GM11168 (cell line): ENCODE results near the gene FBXL17.

Experiments used
- in situ Hi-C: fragments of 300-500 bp; cut with MboI; formaldehyde crosslinking; loops from one replicate; pipeline ENCODE4 v1.12.0; 2022; ENCODE audit warnings: low sequenced_read_pairs; ENCODE audit not compliant: unreplicated experiment

FBXL17 gene

DNA sequence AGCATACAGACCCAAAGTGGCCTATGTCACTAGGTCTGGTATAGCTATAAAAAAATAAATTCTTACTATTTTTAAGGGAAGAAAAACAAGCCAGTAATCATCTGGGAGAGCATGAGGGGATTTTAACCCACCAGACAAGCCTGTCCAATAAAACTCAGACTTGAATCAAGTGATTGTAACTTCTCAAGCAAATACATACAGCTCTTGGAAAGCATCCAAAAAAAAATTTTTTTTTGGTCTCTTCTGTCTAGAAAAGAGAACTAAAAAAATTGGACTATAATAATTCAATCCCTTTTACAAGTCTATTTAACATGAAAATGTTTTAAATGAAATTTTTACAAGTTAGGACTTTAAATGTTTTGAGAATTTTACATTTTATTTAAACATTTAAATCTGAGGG, 61.7 kb downstream of the FBXL17 start:
- in situ Hi-C loops, result no loop called here

- in situ Hi-C loops, result no loop called here
These were observed 66.1 kb downstream of the FBXL17 start for GRCh38 chr5:108315829-108316228.

GRCh38 chr5:108312258-108312657, 69.6 kb downstream of the FBXL17 start:
- in situ Hi-C loops, result no loop called here

DNA sequence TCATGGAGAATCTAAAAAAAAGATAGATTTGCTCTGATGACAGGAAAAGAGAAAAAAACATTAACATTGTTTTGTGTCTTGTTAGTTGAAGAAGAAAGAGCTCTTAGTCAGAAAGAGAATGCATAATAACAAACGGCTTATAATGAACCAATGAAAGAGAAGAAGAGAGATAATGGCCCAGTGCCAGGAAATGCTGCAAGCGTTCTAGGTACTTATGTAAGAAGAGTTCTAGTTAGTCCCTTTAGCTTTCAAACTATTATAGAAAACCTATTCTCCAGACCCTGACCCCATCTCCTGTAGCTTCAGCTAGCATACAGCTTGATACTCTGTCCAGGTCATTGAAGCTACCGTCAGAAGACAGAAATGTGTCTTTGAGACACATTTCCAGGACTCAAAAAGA, 70.2 kb downstream of the FBXL17 start:
- in situ Hi-C loops, result no loop called here

GRCh38 chr5:108303611-108304010, 78.3 kb downstream of the FBXL17 start:
- in situ Hi-C loops, result no loop called here

DNA sequence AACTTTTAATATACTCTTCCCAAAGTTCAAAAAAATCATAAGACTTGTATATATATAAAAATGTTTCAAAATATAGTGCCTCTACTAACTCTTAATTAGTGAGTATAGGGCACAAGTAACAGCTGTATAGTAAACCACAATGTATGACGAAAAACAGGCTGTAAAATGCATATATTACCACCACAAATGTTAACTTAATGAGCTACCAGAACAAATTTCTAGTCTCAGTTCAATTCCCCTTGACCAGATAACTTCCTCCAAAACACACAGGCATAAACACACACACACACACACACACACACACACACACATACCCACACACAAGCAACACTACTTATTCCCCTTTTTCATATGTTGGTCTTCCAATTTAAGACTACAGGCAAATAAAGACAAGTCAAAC, 78.8 kb downstream of the FBXL17 start:
- in situ Hi-C loops, result no loop called here

DNA sequence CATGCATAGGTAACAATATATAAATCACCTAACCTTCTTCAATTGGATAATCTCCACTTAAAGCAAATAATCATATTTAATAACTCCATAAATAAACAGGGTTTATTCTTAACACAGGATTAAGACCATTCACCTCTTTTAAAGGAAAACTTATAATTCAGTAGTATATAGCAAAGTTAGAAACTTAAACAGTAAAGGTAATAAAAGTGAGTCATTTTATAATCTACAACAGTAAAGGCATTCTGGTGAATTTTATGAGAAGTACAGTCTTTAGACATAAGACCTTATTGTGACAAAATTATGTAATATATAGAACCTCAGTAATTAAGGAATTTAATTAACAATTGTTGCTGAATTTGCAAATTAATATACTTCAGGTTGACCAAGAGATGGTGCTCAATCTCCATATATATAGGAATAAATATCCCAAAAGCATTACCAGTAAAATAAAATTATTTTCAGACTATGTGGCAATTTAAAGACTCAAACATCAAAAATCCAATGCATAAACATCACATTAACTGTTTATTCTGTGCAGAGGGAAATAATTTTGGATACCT, 84.8 kb downstream of the FBXL17 start:
- in situ Hi-C loops, result no loop called here

DNA sequence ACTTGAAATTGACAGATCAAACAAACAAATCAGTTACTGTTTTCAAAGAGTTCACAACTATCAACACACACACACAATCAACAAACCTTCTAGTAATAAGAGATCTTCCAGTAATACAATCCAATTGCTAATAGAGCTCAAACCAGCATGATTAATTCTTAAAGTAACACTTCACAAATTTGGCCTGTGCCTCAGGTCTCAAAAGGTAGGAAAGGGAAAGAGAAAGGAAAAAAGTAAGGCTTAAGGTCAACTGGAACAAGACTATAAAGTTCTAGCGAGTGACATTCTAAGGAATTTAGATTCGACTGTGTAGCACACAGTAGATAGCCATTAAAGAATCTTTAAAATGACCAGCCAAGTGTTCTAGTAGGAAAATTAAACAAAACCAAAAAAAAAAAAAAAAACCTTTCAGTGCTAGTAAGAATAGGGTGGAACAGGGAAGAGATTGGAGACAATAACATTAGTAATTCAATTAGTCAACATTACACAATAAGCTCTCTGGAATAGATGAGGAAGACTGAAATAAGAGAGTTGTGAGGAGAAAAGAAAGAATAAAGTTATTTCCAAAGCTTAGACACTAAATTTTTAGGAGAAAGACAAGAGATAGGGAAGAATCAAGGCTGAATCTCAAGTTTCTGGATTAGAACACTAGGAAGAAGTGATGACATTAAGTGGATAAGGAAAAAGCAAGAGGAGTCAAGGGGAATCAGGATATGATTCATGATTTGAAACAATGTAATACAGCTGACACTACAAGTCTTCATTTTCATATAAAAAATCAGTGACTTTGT, 86.1 kb downstream of the FBXL17 start:
- in situ Hi-C loops, result no loop called here

- in situ Hi-C loops, result no loop called here
These were observed 100.8 kb downstream of the FBXL17 start for GRCh38 chr5:108280960-108281569.

DNA sequence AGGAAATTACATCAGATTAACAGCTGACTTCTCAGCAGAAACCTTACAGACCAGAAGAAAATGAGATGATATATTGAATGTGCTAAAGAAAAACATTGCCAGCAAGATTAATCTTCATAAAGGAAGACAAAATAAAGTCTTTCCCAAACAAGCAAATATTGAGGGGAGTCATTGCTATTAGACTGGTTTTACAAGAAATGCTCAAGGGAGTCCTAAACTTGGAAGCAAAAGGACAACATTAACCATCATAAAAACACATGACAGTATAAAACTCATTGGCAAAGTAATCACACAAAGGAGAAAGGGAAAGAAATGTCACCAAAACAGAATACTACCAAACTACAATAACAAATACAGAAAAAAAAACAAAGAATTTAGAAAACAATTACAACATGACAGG, 101.7 kb downstream of the FBXL17 start:
- in situ Hi-C loops, result no loop called here

- in situ Hi-C loops, result no loop called here
These were observed 103.3 kb downstream of the FBXL17 start for GRCh38 chr5:108278285-108279240.

DNA sequence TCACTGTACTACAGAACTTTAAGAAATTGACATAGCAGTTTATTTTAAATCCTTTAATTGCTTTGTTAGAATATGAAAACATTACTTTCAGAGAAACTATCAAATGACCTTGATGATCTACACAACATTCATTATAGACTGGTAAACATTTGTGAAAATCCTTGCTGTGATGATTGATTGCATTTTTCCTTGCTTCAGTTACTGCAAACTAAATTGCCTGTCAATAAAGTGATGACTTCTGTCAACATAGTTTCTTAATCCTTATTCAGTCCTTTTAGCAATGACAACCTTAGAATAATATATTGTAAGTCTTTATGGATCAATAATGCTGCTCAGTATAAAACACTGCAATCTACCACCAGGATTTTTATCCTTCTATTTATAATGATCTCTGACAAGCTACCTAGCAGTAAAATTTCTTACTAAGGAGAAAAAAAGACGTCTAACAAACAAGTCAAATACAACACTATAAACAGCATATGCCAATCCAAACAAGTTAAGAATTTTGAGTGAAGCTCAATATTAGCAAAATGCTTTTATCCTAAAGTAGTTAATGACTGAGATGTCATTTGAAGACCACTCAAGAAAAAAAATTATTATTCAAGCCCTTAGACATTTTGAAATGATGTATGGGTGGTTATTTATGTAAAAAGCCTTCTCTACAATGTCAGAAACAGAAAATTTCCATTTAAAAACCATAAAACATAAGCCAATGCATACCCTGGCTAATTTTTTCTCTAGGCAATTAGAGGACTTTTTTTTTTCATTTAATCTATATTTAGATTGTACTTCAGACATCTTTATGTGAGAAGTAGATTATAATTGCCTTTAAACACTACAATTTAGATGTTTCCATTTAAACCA, 105.5 kb downstream of the FBXL17 start:
- in situ Hi-C loops, result no loop called here

- in situ Hi-C loops, result loop anchor here (25.0 kb wide), 1 partner anchor 363 kb away; no protein-coding TSS in a partner anchor
These were observed 107.8 kb downstream of the FBXL17 start for GRCh38 chr5:108274080-108274479.

- in situ Hi-C loops, result loop anchor here (25.0 kb wide), 1 partner anchor 366 kb away; no protein-coding TSS in a partner anchor
These were observed 110.8 kb downstream of the FBXL17 start for GRCh38 chr5:108271127-108271526.

GRCh38 chr5:108266242-108266641, 115.7 kb downstream of the FBXL17 start:
- in situ Hi-C loops, result loop anchor here (25.0 kb wide), 1 partner anchor 371 kb away; no protein-coding TSS in a partner anchor

GRCh38 chr5:108264533-108264932, 117.4 kb downstream of the FBXL17 start:
- in situ Hi-C loops, result loop anchor here (25.0 kb wide), 1 partner anchor 373 kb away; no protein-coding TSS in a partner anchor

DNA sequence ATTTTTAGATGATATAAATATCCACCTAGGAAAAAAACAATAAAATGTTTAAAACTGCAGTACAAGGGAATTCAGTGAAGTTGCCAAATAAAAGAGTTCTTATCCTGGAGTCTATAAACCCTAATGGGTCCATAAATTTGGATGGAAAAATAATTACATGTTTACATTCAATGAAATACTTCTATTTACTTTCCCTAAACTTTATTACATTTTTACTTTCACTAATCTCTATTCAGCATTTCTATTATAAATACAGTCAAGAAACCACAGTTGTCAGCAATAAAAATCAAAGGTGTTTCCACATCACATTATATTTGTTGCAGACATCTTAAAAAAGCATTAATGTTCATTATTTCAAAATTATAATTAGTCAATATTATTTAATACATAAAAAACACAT, 118.6 kb downstream of the FBXL17 start:
- in situ Hi-C loops, result loop anchor here (25.0 kb wide), 1 partner anchor 374 kb away; no protein-coding TSS in a partner anchor

DNA sequence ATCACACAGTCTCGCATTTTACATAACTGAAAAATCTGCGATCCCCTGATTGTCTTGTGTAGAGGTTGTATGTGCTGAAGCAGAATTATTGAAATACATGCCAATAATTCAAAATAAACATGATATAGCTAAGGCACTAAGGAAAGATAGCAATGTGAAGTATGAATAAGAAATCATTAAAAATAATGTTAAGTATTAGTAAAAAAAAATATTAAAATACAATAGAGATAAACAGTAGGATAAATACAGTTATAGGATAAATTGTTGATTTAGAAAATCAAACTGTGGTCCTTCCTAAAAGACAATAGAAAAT, 121.1 kb downstream of the FBXL17 start:
- in situ Hi-C loops, result loop anchor here (25.0 kb wide), 1 partner anchor 376 kb away; no protein-coding TSS in a partner anchor

GRCh38 chr5:108260117-108260857, 121.6 kb downstream of the FBXL17 start:
- in situ Hi-C loops, result loop anchor here (25.0 kb wide), 1 partner anchor 377 kb away; no protein-coding TSS in a partner anchor
